ENCODE results near the gene ADAT1.

DNA sequence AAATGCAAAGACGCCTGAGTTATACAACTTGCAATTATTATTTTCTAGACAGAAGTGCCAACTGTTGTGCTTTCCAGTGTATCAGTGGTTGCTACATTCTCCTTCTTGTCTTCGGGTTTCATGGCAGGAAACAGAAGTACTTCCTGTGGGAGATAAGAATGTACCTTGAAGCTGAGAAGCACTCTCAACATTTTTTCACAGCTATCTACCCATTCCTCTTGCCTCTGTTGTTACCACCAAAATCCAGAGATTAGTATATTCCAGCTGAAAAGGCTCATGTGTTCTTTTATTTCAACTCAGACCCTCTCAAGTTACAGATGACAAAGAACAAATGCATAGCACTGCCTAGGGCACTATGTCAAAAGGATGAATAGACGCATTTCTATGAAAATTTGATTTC lies 4.8 kb upstream of the ADAT1 start:
- TF ChIP-seq, protein P1, sequence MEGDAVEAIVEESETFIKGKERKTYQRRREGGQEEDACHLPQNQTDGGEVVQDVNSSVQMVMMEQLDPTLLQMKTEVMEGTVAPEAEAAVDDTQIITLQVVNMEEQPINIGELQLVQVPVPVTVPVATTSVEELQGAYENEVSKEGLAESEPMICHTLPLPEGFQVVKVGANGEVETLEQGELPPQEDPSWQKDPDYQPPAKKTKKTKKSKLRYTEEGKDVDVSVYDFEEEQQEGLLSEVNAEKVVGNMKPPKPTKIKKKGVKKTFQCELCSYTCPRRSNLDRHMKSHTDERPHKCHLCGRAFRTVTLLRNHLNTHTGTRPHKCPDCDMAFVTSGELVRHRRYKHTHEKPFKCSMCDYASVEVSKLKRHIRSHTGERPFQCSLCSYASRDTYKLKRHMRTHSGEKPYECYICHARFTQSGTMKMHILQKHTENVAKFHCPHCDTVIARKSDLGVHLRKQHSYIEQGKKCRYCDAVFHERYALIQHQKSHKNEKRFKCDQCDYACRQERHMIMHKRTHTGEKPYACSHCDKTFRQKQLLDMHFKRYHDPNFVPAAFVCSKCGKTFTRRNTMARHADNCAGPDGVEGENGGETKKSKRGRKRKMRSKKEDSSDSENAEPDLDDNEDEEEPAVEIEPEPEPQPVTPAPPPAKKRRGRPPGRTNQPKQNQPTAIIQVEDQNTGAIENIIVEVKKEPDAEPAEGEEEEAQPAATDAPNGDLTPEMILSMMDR (IDR thresholded peaks at IDR 0.05; ENCODE audit: control extremely low read depth in 1 of 3, insufficient read depth in 1 of 3, low read depth in 1 of 3, low read length in 3 of 3), result no peak
- TF ChIP-seq SIN3A (conservative IDR thresholded peaks at IDR 0.05 in 1 of 2, IDR thresholded peaks at IDR 0.05 in 1 of 2; ENCODE audit: low read depth in 1 of 2, low read length in 2 of 2) (no peak), EZH2 (IDR thresholded peaks at IDR 0.05; ENCODE audit: low read depth, low read length, severe bottlenecking) (no peak)

All from H1 (cell line).